ENCODE measurements around the gene SLC43A1. TPM values are rescaled to one million over a fixed set of nuclear protein-coding genes. Genes with fewer than 3 reads are reported as not detected.
A peak's percentile ranks its signal among the peaks of the same experiment; 100 is the strongest.
"Not testable (repeated sequence)": the region's sequence is repeated elsewhere in the genome, so short reads cannot be mapped to it uniquely, and the experiment has no call there.

SLC43A1 gene
- total RNA-seq, 1 donor from 2014 or later, result 12.4 TPM

GRCh38 chr11:57536947-57537619 is 21.6 kb upstream of the SLC43A1 start, which contains the start of gene SMTNL1:
Gene SMTNL1 (plus strand): TSS chr11:57537595. CDS start chr11:57542643, 5,048 bp downstream.
- Histone ChIP-seq H3K36me3 (no peaks in the 10 kb centered on the region), H3K9me3 (no peaks in the 10 kb centered on the region), H3K27me3 (no peaks in the 10 kb centered on the region), H3K4me1 (no peaks in the 10 kb centered on the region), H3K4me3 (no peak within 1 kb of the TSS), H3K27ac (no peak within 1 kb of the TSS)
- intact Hi-C loops (cut with DNase I), result no loop called here
- no peak for DNase-seq
- peak; percentile 6 for ATAC-seq
- TF ChIP-seq CTCF (IDR thresholded peaks at IDR 0.05), result no peak

- not testable (repeated sequence) for ATAC-seq, DNase-seq
Measured at GRCh38 chr11:57534449-57534848, 18.9 kb upstream of the SLC43A1 start.

GRCh38 chr11:57530596-57531507 is 15.3 kb upstream of the SLC43A1 start, which contains the start of gene TIMM10:
Gene TIMM10 (minus strand): TSS chr11:57530754. CDS start chr11:57530189, 565 bp downstream.
- intact Hi-C loops (cut with DNase I), result no loop called here
- H3K9me3 ChIP-seq, result no peaks in the 10 kb centered on the region
- peak; percentile 98 for ATAC-seq
- peak within 1 kb of the TSS; percentile 79 for H3K27ac ChIP-seq
- peaks cover 16% of the 10 kb centered on the region for H3K36me3 ChIP-seq
- DNase-seq, result peak; percentile 97
- peaks cover 15% of the 10 kb centered on the region for H3K4me1 ChIP-seq
- peak within 1 kb of the TSS; percentile 94 for H3K4me3 ChIP-seq
- H3K27me3 ChIP-seq, result no peaks in the 10 kb centered on the region
- no peak for TF ChIP-seq CTCF (IDR thresholded peaks at IDR 0.05)

More at GRCh38 chr11:57534449-57534848, 18.9 kb upstream of the SLC43A1 start:
- peaks cover 12% of the 10 kb centered on the region for H3K4me1 ChIP-seq
- H3K27me3 ChIP-seq; H3K36me3 ChIP-seq; intact Hi-C loops (cut with DNase I); H3K4me3 ChIP-seq; H3K27ac ChIP-seq; H3K9me3 ChIP-seq: not testable (repeated sequence)

GRCh38 chr11:57530215-57530595 is 14.7 kb upstream of the SLC43A1 start:
- H3K27me3 ChIP-seq, result no peaks in the 10 kb centered on the region
- H3K36me3 ChIP-seq, result peaks cover 16% of the 10 kb centered on the region
- peak overlapping the region; percentile 79 for H3K27ac ChIP-seq
- DNase-seq, result no peak
- ATAC-seq, result no peak
- peak overlapping the region; percentile 94 for H3K4me3 ChIP-seq
- H3K9me3 ChIP-seq, result no peaks in the 10 kb centered on the region
- H3K4me1 ChIP-seq, result peaks cover 15% of the 10 kb centered on the region
- TF ChIP-seq CTCF (IDR thresholded peaks at IDR 0.05), result no peak
- intact Hi-C loops (cut with DNase I), result no loop called here

GRCh38 chr11:57529012-57529411 is 13.5 kb upstream of the SLC43A1 start:
- H3K9me3 ChIP-seq, result no peaks in the 10 kb centered on the region
- H3K4me3 ChIP-seq, result no peak overlapping the region
- no peak for TF ChIP-seq CTCF (IDR thresholded peaks at IDR 0.05)
- H3K36me3 ChIP-seq, result peaks cover 16% of the 10 kb centered on the region
- ATAC-seq, result no peak
- H3K27me3 ChIP-seq, result no peaks in the 10 kb centered on the region
- no peak for DNase-seq
- peaks cover 15% of the 10 kb centered on the region for H3K4me1 ChIP-seq
- H3K27ac ChIP-seq, result no peak overlapping the region
- intact Hi-C loops (cut with DNase I), result loop anchor here (5.0 kb wide), 1 partner anchor 37 kb away; no protein-coding TSS in a partner anchor

All from upper lobe of right lung (tissue), 1 donor.